ENCODE results near the gene APMAP.

DNA sequence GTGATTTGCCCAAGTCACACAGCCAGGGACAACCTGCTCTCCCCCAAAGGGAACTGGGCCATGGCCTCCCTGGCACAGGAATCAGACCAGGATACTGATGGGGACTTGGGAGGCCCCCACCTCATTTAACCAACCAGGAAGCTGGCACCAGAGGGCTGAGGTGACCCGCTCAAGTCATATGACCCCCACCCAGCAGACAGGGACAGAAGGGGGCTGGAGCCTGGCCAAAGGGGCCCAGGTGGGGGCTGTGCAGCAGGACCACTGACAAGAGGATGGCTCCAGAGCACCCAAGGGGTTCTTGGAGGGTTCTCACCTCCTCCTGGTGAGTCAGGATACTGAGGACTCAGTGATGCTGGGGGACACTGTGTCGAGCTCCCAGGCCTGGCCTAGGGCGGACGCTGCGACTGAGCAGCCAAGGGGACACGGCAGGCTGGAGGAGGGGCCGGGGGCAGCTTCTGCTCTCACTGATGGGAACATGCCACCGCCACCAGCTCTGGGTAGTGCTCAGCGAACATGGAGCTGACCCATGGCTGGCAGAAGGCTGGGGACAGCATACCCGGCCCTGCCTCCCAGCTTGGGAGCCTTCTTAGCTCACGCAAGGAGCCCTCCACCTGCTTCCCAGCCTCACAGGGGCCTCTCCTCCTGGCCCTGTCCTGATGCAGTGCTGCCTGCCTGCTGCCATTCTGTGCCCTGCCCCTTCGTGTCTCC is 42.3 kb downstream of the APMAP start:
- TF ChIP-seq JUNB (IDR thresholded peaks at IDR 0.05) (no peak), BACH1 (IDR thresholded peaks at IDR 0.05; ENCODE audit: borderline replicate concordance) (no peak), CEBPB (IDR thresholded peaks at IDR 0.05; ENCODE audit: borderline replicate concordance in 1 of 2, low read depth in 2 of 2, low read length in 2 of 2) (no peak), MYC (IDR thresholded peaks at IDR 0.05; ENCODE audit: insufficient read depth, insufficient read length, insufficient replicate concordance, low read length, severe bottlenecking) (no peak), POLR2AphosphoS5 (IDR thresholded peaks at IDR 0.05; ENCODE audit: low read length) (no peak), NBN (IDR thresholded peaks at IDR 0.05) (no peak), CREB1 (IDR thresholded peaks at IDR 0.05; ENCODE audit: low read depth) (no peak), BMI1 (IDR thresholded peaks at IDR 0.05; ENCODE audit: borderline replicate concordance) (no peak), EZH2 (IDR thresholded peaks at IDR 0.05; ENCODE audit: borderline replicate concordance, control insufficient read depth, low read depth, low read length) (no peak), RAD21 (IDR thresholded peaks at IDR 0.05; ENCODE audit: insufficient read depth, low read depth, low read length) (no peak)
- TF ChIP-seq, protein P1, sequence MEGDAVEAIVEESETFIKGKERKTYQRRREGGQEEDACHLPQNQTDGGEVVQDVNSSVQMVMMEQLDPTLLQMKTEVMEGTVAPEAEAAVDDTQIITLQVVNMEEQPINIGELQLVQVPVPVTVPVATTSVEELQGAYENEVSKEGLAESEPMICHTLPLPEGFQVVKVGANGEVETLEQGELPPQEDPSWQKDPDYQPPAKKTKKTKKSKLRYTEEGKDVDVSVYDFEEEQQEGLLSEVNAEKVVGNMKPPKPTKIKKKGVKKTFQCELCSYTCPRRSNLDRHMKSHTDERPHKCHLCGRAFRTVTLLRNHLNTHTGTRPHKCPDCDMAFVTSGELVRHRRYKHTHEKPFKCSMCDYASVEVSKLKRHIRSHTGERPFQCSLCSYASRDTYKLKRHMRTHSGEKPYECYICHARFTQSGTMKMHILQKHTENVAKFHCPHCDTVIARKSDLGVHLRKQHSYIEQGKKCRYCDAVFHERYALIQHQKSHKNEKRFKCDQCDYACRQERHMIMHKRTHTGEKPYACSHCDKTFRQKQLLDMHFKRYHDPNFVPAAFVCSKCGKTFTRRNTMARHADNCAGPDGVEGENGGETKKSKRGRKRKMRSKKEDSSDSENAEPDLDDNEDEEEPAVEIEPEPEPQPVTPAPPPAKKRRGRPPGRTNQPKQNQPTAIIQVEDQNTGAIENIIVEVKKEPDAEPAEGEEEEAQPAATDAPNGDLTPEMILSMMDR (IDR thresholded peaks at IDR 0.05 in 2 of 3, conservative IDR thresholded peaks at IDR 0.05 in 1 of 3; ENCODE audit: control insufficient read depth in 2 of 3, extremely low read depth in 1 of 3, insufficient read depth in 1 of 3, low read depth in 3 of 3, low read length in 3 of 3) = no peak
- TF ChIP-seq, protein P2, sequence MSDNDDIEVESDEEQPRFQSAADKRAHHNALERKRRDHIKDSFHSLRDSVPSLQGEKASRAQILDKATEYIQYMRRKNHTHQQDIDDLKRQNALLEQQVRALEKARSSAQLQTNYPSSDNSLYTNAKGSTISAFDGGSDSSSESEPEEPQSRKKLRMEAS (IDR thresholded peaks at IDR 0.05; ENCODE audit: low read depth, low read length) = no peak
- TF ChIP-seq, protein P3, sequence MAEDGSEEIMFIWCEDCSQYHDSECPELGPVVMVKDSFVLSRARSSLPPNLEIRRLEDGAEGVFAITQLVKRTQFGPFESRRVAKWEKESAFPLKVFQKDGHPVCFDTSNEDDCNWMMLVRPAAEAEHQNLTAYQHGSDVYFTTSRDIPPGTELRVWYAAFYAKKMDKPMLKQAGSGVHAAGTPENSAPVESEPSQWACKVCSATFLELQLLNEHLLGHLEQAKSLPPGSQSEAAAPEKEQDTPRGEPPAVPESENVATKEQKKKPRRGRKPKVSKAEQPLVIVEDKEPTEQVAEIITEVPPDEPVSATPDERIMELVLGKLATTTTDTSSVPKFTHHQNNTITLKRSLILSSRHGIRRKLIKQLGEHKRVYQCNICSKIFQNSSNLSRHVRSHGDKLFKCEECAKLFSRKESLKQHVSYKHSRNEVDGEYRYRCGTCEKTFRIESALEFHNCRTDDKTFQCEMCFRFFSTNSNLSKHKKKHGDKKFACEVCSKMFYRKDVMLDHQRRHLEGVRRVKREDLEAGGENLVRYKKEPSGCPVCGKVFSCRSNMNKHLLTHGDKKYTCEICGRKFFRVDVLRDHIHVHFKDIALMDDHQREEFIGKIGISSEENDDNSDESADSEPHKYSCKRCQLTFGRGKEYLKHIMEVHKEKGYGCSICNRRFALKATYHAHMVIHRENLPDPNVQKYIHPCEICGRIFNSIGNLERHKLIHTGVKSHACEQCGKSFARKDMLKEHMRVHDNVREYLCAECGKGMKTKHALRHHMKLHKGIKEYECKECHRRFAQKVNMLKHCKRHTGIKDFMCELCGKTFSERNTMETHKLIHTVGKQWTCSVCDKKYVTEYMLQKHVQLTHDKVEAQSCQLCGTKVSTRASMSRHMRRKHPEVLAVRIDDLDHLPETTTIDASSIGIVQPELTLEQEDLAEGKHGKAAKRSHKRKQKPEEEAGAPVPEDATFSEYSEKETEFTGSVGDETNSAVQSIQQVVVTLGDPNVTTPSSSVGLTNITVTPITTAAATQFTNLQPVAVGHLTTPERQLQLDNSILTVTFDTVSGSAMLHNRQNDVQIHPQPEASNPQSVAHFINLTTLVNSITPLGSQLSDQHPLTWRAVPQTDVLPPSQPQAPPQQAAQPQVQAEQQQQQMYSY (CRISPR knock-in tag; IDR thresholded peaks at IDR 0.05) = no peak
